HG03045 (cell line): ENCODE measurements around the gene ZSCAN9.

Source experiments
- ATAC-seq: cut with Tn5 transposase; IDR thresholded peaks from one replicate; pipeline ENCODE4 v1.9.1; 2021; ENCODE audit warnings: mild to moderate bottlenecking, moderate library complexity; ENCODE audit not compliant: unreplicated experiment

ZSCAN9 gene

DNA sequence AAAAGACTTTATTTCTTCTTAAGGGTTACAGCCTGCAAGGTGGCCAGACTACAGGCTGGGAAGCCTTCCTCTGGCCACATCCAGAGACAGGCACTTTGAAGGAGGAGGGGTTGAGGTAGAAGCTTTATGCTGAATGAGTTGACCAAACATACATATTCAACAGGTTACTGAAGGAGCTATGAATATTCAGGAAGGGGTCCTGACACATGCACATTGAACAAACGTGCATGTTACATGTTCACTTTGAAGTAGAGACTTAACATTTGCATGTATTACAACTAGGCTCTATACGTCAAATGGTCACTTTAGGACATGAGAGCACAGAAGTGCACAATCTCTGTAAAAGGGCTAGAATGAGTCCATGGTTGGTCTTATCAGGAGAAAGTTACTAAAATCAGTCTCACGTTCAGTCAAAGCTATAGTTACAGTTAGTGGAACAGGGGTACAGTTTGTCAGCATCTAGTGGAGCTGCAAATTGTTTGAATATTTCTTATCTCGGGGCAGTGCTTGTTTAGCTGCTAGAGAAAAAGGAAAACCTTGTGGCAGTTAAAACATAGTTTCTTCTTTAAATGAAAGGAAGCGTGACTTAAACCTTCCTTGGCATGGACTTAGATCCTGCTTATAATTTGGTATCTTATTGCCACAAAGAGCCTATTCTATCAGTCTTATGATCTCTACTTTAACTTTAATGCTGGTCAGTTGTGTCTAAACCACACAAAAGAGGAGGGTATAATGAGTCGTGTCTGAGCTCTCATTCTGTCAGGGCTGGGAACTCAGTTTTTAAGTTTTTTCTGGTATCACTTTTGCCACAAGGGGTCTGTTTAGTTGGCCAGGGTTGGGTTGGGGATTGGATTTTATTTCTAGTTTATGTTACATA lies 4.6 kb upstream of the ZSCAN9 start:
- no peak for ATAC-seq

DNA sequence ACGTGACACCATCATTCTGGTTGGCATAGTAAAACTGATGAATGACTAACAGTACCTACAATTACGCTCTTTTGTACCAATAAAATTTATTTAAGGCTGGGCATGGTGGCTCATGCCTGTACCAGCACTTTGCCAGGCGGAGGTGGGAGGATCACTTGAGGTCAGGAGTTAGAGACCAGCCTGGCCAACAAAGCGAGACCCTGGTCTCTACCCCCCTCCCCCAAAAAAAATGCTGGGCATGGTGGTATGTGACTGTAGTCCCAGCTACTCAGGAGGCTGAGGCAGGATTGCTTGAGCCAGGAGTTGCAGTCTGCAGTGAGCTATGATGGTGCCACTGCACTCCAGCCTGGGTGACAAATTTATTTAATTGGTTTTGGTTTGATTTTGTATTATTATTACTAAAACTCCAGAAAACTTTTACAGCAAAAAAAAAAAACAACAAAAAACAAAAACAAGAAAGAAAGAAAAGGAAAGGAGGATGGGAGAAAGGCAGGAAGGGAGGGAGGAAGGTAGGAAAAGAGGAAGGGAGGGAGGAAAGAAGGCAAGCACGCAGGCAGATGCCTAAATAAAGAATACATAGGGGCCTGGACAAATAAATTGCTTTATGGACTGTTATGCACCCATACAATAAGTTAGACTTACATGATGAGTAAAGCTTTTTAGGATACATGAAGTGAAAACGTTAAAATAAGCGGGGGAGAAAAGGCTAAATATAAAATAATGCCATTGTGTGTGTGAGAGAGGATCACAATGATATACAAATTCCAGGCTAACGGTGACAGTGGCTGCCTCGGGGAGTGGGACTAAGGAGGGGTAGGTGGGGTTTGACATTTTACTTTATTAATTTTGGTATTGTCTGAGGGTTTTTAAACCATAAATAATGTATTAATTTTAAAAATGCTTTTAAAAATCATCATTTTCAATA lies 682 bp upstream of the ZSCAN9 start:
- no peak for ATAC-seq

DNA sequence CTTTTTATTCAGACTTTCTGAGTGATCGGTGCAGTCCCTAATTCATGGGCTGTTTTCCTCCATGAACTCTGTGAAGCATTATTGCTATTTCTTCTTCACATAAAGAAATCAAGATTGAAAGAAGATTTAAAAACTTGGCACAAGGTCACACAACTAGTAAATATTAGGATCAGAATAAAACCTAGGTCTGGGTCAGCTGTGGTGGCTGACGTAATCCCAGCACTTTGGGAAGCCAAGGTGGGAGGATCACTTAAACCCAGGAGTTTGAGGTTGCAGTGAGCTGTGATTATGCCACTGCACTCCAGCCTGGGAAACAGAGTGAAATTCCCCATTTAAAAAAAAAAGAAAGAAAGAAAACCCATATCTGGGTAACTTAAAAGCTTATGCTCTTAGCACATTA lies 1.4 kb downstream of the ZSCAN9 start:
- no peak for ATAC-seq

DNA sequence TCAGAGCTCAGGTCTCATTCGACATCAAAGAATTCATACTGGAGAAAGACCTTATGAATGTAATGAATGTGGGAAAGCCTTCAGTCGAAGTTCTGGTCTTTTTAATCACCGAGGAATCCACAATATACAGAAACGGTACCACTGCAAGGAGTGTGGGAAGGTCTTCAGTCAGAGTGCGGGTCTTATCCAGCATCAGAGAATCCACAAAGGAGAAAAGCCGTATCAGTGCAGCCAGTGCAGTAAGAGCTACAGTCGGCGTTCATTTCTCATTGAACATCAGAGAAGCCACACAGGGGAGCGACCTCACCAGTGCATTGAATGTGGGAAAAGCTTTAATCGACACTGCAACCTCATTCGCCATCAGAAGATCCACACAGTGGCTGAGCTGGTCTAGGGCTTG lies 7.7 kb downstream of the ZSCAN9 start:
- no peak for ATAC-seq

DNA sequence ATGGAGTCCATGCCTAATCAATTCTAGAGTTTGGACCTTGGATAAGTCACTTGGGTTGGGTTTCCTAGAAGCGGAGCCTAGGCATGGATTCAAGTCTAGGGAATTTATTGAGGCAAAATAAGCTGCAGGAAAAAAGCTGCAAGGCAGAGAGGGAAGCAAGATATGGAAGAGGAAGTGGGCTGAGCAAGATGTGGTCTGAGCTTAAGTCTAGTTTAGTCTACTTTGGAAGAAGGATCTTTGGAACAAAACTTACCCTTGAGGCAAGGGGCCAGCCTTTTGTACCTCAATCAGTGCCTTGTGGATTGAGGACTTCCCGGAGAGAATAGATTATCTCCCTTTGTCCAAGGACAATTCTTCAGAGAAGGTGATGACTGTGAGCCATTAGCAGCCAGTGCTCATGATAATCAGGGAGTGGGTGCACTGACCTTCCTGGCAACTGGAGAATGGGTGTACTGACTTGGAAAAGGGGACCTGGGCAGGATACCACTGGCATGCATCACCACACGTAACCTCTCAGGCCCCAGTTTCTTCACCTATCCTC lies 10.9 kb downstream of the ZSCAN9 start:
- no peak for ATAC-seq

DNA sequence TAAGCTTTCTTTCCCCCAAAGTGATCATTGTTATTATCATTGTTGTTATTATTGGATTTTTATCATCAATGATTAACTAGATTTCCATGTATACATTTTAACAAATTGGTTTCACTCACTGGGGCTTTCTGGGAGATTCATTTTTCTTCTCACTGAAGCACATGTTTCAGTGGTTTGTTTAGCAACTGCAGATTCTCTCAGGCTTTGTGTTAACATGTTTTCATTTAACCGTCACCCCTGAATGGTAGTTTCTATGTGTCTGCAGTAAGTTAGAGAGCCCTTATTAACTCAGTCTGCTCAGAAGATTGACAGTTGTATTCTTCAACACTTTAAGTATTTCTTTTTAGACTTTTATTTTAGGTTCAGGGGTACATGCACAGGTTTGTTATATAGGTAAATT lies 14.6 kb downstream of the ZSCAN9 start:
- ATAC-seq, result no peak

DNA sequence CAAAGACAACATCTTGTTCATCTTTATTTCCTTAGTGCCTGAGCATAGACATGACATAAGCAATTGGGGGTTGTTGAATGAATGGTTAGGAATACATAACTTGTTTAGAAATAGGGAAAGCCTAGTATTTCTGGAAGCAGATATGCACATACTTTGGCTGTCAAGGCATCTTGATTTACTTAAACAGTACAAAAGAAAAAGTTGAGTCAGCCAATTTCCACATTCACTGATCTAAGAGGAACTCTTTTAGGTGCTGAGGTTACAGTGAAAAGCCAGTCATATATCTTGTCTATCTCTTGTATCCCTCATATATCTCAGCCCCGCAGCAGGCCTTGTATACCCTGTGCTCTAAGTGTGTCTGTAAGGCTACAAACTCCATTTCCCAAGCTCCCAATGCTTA lies 15.4 kb downstream of the ZSCAN9 start:
- ATAC-seq, result no peak

DNA sequence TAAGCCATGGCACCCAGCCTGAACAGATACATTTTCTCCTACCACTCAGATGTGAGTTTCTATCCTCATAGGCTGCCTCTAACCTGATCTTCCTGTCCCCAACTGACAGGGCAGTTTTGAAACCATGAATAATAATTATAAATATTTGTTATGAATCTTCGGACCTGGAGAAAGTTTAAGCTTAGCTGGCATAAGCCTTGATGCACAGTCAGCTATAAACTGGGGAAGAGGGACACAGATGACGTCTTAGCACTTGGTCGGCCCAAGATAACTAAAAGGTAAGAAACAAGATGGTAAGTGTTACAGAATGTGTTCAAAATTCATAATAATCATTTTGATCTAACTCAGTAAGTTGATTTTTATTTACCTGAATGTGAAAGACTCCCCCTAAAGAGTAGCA lies 18.9 kb downstream of the ZSCAN9 start:
- ATAC-seq, result no peak

DNA sequence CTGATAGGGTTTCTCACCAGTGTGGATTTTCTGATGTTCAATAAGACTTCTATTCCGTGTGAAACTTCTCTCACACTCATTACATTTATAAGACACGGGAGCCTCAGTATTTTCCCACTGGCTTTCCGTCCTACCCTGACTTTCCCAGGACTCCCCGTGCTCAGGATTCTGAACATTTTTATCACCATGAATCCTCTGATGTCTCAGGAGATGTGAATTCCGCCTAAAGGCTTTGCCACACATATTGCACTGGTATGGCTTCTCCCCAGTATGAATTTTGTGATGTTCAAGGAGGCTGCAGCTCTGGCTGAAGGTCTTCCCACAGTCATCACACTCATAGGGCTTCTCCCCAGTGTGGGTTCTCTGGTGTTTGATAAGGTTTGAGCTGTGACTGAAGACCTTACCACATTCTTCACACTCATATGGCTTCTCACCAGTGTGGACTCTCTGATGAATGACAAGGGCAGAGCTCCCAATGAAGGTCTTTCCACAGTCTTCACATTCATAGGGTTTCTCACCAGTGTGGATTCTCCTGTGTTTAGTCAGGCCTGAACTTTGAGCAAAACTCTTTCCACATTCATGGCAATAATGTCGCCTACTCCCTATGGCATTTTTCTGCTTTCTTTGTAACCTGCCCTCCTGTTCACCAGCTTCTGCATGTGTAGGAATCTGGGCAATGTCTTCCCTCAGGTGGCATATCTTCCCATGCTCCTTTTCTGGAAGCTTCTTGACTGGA lies 20.3 kb downstream of the ZSCAN9 start:
- no peak for ATAC-seq

DNA sequence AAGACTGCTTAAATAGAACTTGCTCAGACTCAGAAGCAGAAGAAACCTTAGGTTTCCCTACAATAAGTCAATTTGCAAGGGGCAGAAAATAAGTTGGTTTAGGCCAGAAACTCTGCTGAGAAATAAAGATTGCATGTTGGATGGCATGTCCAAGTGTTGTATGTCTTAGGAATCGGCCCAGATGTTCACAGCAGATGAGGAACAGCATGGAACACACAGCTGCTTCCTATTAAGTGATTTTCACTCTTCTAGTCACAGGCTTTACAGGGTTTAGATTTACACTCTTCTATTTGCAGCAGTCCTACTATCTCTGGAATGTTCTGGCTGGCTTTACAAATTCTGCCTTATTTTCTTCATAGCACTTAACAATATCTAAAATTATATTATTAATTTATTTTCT lies 23.8 kb downstream of the ZSCAN9 start:
- no peak for ATAC-seq

DNA sequence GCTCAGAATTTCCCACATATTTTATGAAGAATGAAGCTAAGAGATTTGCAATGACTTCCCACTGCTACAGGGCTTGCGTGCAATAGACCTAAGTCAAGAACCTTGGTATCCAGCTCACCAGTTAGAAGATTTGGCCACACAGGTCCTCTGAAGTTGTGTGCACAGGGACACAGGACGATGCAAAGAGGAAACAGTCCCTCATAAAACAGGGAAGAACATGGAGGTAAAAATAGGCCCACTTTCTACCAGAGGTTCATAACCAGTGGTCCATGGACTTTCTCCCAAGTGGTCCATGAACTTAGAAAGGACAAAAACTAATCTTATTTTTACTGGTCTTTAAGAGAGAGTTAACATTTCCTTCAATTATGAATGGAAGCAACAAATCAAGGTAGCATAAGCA lies 25.7 kb downstream of the ZSCAN9 start:
- no peak for ATAC-seq

DNA sequence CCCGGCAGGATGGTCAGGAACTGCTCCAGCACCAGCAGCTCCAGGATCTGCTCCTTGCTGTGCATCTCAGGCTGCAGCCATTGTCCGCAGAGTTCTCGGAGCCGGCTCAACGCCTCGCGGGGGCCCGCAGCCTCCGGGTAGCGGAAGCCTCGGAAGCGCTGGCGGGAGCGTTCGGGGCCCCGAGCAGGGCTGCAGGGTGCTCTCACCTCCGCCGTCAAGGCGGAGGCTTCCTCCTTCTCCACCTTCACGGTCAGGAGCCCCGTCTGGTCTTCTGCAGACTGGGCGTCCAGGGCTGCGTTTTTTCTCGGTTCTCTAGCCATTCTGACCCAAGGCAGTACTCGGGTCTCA lies 26.6 kb downstream of the ZSCAN9 start:
- peak; percentile 49 for ATAC-seq

DNA sequence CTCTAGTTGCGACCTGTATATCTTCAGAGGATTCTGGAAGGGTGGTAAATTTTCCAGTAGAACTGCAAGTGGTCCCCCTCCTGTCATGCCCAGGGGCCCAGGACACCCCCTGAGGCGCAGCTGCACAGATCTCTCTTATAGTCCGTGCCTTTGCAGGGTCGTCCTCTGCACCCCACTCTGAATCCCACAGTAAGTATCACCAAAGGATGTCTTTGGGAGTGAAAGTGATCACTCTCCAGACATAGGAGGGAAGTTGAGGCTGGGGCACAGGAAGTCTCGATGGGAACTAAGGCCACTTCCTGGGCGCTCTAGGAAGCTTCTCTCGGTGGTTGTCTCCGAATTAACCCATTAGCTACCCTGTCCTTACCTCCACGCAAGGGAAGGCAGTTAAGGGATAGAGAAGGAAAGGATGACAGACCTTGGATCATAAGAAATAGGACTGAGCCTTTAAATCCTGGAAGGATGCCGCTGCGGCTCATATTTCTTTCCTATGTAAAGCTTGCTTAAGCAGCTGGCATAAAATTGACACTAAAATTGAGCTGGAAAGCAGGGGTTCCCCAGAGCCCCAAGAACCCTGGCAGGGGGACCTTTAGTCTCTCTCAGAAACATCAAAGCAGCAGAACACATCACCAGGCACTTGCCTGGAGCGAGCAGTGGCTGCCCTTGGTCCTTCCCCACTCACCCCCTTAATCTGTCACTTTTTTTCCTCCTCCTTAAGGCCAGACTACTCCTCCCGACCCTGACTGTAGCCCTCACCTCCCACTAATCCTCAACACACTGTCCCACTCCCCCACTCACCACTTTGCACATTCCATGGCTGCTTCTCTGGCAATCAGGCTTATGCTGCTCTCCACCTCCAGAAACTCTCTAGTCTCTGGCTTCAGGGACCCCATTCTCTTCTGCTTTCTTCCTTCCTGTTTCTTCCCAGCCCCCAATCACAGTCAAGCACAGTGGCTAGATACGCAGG lies 27.2 kb downstream of the ZSCAN9 start, which contains the start of gene ZKSCAN4:
Gene ZKSCAN4 (minus strand): TSS at position 261 of the 967 bp plus-strand sequence. CDS start 289 bp downstream, outside the sequence.
- peak; percentile 74 for ATAC-seq

DNA sequence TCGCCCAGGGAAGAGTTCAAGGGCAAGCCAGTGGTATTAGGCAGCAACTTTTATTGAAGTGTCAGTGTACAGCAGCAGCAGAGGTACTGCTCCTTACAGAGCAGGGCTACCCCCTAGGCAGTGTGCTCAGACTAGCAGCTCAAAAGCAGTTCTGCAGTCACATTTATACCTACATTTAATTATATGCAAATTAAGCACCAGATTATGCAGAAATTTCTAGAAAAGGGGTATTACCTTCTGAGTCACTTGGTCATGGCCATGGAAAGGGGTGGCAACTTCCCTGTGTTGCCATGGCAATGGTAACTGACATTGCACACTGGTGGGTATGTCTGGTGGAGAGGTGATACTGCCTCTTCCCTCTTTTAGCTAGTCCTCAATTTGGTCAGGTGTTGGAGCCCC lies 29.0 kb downstream of the ZSCAN9 start:
- no peak for ATAC-seq

DNA sequence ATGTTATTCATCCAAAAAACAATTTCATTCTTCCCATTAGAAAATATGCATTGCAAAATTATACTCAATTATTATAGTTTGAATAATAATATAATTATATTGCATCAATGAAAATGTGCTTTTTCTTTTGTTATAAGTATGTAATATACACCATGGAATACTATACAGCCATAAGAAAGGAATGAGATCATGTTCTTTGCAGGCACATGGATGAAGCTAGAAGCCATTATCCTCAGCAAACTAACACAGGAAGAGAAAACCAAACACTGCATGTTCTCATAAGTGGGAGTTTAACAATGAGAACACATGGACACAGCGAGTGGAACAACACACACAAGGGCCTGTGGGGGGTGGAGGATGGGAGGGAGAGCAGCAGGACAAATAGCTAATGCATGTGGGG lies 32.0 kb downstream of the ZSCAN9 start:
- ATAC-seq, result no peak

DNA sequence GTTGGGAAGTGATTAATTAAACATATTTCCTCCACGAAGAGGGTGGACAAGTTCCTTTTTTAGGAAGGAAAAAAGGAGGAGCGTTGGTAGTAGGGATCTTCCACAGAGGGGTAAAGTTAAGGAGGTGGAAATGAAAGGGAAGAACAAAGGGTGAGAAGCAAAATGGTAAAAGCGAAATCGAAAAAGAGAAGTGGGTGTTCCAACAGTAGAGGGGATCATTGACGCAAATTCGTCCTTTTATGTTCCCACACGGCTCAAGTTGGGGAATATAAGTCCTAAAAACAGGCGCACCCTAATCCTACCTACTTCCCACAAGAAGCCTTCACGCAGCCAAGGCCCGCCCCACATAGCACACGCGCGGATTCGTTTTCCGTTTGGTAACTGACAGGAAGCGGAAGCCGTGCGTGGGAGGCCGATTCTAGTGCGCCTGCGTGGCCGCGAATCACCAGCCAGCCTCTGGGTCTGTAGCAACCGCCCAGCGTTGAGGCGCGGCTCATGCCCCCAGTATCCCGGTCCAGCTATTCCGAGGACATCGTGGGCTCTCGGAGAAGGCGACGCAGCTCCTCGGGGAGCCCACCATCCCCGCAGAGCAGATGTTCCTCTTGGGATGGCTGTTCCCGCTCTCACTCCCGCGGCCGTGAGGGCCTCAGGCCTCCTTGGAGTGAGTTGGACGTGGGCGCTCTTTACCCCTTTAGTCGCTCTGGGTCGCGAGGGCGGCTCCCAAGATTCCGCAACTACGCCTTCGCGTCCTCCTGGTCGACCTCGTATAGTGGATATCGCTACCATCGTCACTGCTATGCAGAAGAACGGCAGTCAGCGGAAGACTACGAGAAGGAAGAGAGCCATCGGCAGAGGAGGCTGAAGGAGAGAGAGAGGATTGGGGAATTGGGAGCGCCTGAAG lies 34.1 kb downstream of the ZSCAN9 start, which contains the start of gene NKAPL:
Gene NKAPL (plus strand): TSS at position 421 of the 901 bp plus-strand sequence. CDS start 75 bp downstream, at position 496.
- no peak for ATAC-seq

DNA sequence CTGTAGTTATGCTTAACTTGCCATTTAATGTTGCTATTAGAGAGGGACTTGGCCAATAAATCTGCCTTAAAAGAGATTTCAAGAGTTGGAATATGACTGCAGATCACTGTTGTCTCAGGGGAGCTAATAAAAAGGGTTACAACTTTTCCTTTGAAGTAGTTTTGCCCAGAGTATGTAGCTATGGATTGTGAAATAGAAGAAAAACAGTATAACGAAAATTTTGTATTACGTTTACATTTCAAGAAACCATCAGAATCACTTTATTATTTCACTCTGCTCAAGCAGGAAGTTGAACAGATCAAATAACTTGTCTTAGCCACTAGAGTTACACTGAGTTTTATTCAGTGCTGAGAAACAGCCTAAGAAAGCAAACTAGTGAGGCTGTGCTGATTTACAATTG lies 38.8 kb downstream of the ZSCAN9 start:
- ATAC-seq, result no peak

DNA sequence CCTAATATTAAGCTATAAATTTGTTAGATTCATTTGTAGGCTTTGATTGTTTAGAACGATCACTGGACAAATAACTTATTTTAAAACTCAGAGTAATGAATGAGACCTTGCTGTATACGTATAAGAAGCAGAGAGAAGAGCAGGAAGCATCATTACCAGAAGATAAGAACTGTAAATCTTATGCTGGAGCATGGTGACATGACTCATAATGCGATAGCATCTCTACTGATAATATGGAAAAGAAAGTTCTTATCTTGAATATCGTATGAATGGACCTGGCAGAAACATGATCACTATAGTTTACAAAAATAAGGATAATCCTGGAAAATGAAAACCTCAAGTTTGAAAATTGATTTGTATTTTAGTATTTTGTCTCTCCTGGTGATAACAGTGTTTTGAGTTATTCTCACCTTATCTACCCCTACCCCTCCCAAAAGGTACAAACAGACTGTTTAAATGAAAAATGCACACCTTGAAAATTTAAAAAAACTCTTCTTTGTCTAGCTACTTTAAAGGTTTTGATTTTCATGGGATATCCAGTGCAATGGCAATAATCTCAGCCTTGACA lies 39.8 kb downstream of the ZSCAN9 start:
- ATAC-seq, result no peak
